ENCODE results near the gene IFNL1. TPM values are rescaled to one million over a fixed set of nuclear protein-coding genes. Genes with fewer than 3 reads are reported as not detected.

The IFNL1 gene
- total RNA-seq, 2 donors from 2014 or later, result not detected

DNA sequence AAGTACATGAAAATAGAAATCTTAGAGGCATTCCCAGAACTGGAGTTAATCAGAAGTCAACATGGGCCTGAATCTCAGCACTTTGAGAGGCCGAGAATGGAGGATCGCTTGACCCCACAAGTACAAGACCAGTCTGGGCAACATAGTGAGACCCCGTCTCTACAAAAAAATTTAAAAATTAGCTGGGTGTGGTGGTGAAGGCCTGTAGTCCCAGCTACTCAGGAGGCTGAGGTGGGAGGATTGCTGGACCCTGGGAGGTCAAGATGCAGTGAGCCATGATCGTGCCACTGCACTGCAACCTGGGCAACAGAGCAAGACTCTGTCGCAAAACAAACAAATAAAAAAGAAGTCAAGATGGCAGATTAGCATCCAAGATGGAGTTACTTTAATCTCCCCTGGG is 19.5 kb upstream of the IFNL1 start:
- Histone ChIP-seq H3K27me3 (replicated peaks; ENCODE audit: insufficient read depth) (no peaks in the 10 kb centered on the region), H3K27ac (no peak overlapping the region), H3K4me1 (ENCODE audit: control insufficient read depth in 1 of 2, low read depth in 2 of 2) (no peaks in the 10 kb centered on the region), H3K4me3 (no peak overlapping the region), H3K9me3 (peaks cover 2% of the 10 kb centered on the region), H3K36me3 (no peaks in the 10 kb centered on the region)
- TF ChIP-seq, protein P1, sequence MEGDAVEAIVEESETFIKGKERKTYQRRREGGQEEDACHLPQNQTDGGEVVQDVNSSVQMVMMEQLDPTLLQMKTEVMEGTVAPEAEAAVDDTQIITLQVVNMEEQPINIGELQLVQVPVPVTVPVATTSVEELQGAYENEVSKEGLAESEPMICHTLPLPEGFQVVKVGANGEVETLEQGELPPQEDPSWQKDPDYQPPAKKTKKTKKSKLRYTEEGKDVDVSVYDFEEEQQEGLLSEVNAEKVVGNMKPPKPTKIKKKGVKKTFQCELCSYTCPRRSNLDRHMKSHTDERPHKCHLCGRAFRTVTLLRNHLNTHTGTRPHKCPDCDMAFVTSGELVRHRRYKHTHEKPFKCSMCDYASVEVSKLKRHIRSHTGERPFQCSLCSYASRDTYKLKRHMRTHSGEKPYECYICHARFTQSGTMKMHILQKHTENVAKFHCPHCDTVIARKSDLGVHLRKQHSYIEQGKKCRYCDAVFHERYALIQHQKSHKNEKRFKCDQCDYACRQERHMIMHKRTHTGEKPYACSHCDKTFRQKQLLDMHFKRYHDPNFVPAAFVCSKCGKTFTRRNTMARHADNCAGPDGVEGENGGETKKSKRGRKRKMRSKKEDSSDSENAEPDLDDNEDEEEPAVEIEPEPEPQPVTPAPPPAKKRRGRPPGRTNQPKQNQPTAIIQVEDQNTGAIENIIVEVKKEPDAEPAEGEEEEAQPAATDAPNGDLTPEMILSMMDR (IDR thresholded peaks at IDR 0.05), result no peak
- ATAC-seq (ENCODE audit: insufficient number of reproducible peaks, low FRiP score, low read depth) (no peak), DNase-seq (ENCODE audit: low spot score) (no peak)

DNA sequence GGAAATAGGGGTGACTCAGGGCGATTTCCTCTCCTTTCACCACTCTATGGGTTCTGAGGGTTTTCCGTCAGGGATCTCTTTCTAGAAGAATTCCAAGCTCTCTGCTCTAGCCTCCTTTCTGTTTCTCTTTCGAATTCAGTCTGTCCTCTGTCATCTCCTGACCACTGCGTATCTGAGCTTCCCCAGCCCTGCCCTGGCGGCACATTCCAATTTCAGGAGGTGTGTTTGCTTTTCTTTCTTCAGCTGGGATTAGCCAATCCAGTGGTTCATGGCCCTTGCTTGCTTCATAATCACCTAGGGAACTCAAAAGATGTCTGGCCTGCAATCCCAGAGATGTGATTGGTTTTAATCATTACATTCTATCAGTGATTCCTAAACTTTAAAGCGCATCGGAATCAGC is 18.6 kb upstream of the IFNL1 start:
- no peak for DNase-seq (ENCODE audit: low spot score)
- Histone ChIP-seq H3K27ac (no peak overlapping the region), H3K36me3 (no peaks in the 10 kb centered on the region), H3K9me3 (peaks cover 8% of the 10 kb centered on the region), H3K27me3 (replicated peaks; ENCODE audit: insufficient read depth) (no peaks in the 10 kb centered on the region), H3K4me1 (ENCODE audit: control insufficient read depth in 1 of 2, low read depth in 2 of 2) (no peaks in the 10 kb centered on the region), H3K4me3 (no peak overlapping the region)
- ATAC-seq (ENCODE audit: insufficient number of reproducible peaks, low FRiP score, low read depth), result no peak
- TF ChIP-seq, protein P1 (IDR thresholded peaks at IDR 0.05), result no peak

DNA sequence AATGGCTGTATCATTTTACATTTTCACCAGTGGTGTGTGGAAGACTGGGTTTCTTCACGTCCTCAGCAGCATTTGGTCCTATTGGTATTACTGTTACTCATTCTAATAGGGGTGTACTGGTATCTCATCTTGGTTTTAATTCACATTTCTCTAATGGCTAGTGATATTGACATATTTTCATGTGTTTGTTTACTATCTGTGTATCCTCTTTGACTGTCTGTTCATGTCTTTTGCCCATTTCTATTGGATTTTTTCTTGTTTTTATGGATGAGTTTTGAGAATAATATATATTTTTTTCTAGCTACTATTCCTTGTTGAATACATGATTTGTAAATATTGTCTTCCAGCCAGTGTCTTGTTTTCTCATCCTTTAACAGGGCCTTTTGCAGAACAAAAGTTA is 14.2 kb upstream of the IFNL1 start:
- peaks cover 8% of the 10 kb centered on the region for H3K9me3 ChIP-seq
- no peak overlapping the region for H3K4me3 ChIP-seq
- no peaks in the 10 kb centered on the region for H3K27me3 ChIP-seq (replicated peaks; ENCODE audit: insufficient read depth)
- no peak overlapping the region for H3K27ac ChIP-seq
- no peaks in the 10 kb centered on the region for H3K36me3 ChIP-seq
- DNase-seq (ENCODE audit: low spot score) (no peak), ATAC-seq (ENCODE audit: insufficient number of reproducible peaks, low FRiP score, low read depth) (no peak)
- TF ChIP-seq, protein P1 (IDR thresholded peaks at IDR 0.05), result no peak
- H3K4me1 ChIP-seq (ENCODE audit: control insufficient read depth in 1 of 2, low read depth in 2 of 2), result no peaks in the 10 kb centered on the region

DNA sequence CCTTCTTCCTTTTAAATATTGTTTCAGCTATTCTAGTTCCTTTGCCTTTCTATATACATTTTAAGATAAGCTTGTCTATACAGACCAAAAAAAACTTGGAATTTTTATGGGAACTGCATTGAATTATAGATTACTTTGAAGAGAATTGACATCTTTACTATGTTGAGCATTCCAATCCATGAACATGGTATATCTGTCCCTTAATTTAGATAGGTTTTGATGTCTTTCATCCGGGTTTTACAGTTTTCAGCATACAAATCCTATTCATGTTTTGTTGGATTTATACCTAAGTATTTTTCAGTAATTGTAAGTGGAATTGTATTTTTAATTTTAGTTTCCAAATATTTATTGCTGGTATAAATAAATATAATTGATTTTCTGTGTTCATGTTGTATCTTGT is 12.2 kb upstream of the IFNL1 start:
- Histone ChIP-seq H3K27me3 (replicated peaks; ENCODE audit: insufficient read depth) (no peaks in the 10 kb centered on the region), H3K27ac (no peak overlapping the region), H3K36me3 (no peaks in the 10 kb centered on the region), H3K9me3 (peaks cover 8% of the 10 kb centered on the region), H3K4me3 (no peak overlapping the region), H3K4me1 (ENCODE audit: control insufficient read depth in 1 of 2, low read depth in 2 of 2) (no peaks in the 10 kb centered on the region)
- TF ChIP-seq, protein P1 (IDR thresholded peaks at IDR 0.05), result no peak
- ATAC-seq (ENCODE audit: insufficient number of reproducible peaks, low FRiP score, low read depth), result no peak
- DNase-seq (ENCODE audit: low spot score), result no peak

DNA sequence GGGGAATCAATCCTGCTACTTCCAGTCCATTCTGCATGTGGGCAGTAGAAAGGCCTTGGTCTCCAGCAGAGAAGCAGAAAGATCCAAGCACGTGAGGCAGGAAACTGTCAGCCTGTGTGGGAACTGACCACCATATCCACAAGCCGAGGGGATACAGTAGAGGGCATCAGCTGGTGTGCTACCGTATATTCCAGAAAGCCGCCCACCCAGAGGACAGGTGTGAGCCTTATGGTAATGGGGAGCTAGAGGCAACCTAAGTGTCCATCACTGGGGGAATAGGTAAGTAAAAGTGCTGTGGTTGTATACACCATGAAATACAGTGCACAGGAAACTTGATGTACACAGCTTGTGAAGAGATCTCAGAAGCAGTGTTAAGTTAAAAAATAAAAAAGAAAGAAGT is 2.8 kb upstream of the IFNL1 start:
- H3K36me3 ChIP-seq, result no peaks in the 10 kb centered on the region
- no peaks in the 10 kb centered on the region for H3K27me3 ChIP-seq (replicated peaks; ENCODE audit: insufficient read depth)
- TF ChIP-seq, protein P1 (IDR thresholded peaks at IDR 0.05), result no peak
- no peaks in the 10 kb centered on the region for H3K4me1 ChIP-seq (ENCODE audit: control insufficient read depth in 1 of 2, low read depth in 2 of 2)
- no peaks in the 10 kb centered on the region for H3K9me3 ChIP-seq
- no peak for ATAC-seq (ENCODE audit: insufficient number of reproducible peaks, low FRiP score, low read depth)
- H3K27ac ChIP-seq, result no peak overlapping the region
- H3K4me3 ChIP-seq, result no peak overlapping the region
- no peak for DNase-seq (ENCODE audit: low spot score)
